ENCODE data around the gene PROS1. TPM values are rescaled to one million over a fixed set of nuclear protein-coding genes. Genes with fewer than 3 reads are reported as not detected.
"Not testable (repeated sequence)": the region's sequence is repeated elsewhere in the genome, so short reads cannot be mapped to it uniquely, and the experiment has no call there.

PROS1 gene
- polyA plus RNA-seq, 1 donor, result 21.0 TPM

DNA sequence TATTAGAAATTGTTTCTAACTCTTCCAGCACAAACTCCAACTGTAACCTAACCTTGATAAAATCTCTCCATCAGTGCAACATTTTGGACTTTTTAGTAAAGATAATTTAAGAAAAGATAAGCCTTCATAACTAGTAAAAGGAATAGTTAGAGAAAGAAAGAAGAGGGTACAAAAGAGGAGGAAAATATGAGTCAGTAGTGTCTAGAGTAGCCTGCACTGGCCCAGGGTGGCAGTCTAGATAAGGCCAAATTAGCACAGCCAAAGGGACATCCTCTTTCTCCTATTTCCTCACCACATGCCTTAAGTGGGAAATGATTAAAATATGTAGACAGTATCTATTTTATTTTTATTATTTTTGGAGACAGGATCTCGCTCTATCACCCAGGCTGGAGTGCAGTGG lies 3.7 kb downstream of the PROS1 start:
- DNase-seq (ENCODE audit: low read depth), result no peak

DNA sequence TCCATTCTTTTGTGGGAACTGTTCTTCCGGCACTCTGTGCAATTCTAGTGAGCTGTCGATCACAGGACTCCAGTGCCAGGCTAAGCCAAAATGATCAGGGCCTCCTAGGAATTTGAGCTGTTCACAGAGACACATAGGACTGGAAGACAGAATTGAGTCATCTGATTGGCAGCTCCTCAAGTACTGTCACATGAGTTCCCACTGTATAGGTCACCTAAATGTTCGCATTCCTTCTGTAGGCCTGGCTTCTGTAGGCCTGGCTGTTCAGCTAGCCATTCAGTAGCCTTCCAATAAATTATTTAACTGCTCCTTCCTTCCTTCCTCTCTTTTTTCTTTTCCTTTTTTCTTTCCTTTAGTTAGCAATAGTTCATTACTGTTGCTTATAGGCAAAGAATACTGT lies 4.3 kb downstream of the PROS1 start:
- DNase-seq (ENCODE audit: low read depth), result no peak

GRCh38 chr3:93965106-93965505 lies 8.6 kb downstream of the PROS1 start:
- DNase-seq (ENCODE audit: low read depth), result not testable (repeated sequence)

DNA sequence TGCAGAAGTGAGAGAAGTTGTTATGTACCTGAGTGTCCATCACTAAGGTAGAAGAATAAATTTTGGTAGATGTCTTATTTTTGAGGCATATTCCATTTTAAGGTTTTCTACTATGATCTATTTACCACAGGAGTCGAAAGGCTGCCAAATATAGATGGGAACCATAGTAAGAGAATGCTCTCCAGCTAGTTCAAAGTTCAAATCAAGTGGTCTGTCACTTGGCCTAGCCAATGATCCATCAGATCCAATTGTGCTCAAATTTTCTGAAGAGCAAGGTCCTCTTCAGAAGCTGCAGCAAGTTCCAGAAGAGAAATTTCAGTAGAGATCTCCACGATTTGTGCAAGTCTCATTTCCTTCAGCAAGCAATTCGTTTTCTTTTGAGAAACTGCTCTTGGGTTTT lies 10.9 kb downstream of the PROS1 start:
- no peak for DNase-seq (ENCODE audit: low read depth)

GRCh38 chr3:93961489-93961888 lies 12.2 kb downstream of the PROS1 start:
- DNase-seq (ENCODE audit: low read depth), result no peak

- DNase-seq (ENCODE audit: low read depth), result no peak
Observed at GRCh38 chr3:93961026-93961425, 12.7 kb downstream of the PROS1 start.

DNA sequence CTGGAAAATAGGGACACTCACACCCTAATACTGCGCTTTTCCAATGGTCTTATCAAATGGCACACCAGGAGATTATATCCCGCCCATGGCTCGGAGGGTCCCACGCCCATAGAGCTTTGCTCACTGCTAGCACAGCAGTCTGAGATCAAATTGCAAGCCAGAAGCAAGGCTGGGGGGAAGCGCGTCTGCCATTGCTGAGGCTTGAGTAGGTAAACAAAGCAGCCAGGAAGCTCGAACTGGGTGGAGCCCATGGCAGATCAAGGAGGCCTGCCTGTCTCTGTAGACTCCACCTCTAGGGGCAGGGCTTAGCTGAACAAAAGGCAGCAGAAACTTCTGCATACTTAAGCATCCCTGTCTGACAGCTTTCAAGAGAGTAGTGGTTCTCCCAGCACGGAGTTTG lies 23.7 kb downstream of the PROS1 start:
- not testable (repeated sequence) for DNase-seq (ENCODE audit: low read depth)

DNA sequence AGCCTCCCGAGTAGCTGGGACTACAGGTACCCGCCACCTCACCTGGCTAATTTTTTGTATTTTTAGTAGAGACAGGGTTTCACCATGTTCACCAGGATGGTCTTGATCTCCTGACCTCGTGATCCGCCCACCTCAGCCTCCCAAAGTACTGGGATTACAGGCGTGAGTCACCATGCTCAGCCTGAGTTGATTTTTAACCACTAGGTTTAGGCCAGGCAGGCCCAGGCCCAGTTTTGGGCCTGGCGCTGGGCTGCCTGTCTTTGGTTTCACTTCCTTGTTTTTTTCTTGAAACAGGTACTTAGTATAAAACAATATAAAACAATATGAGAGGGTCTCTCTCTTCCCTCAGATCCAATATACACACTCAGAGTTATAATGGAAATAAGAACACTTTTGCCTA lies 36.2 kb downstream of the PROS1 start:
- not testable (repeated sequence) for DNase-seq (ENCODE audit: low read depth)

DNA sequence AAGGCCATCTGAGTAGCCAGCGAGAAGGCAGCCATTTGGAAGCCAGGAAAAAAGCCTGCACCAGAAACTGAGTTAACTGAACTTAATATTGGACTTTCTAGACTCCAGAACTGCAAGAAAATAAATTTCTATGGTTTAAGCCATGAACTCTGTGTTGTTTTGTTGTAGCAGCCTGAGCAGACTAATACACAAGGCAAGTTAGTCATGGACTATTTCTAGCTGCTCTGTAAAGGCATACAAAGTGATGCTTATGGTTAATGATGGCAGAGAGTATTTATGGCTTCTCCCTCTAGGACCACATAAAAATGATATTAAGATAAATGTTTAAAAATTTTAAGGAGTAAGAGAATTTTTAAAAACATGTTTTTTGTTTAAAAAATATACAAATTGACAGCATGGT lies 37.1 kb downstream of the PROS1 start:
- no peak for DNase-seq (ENCODE audit: low read depth)

DNA sequence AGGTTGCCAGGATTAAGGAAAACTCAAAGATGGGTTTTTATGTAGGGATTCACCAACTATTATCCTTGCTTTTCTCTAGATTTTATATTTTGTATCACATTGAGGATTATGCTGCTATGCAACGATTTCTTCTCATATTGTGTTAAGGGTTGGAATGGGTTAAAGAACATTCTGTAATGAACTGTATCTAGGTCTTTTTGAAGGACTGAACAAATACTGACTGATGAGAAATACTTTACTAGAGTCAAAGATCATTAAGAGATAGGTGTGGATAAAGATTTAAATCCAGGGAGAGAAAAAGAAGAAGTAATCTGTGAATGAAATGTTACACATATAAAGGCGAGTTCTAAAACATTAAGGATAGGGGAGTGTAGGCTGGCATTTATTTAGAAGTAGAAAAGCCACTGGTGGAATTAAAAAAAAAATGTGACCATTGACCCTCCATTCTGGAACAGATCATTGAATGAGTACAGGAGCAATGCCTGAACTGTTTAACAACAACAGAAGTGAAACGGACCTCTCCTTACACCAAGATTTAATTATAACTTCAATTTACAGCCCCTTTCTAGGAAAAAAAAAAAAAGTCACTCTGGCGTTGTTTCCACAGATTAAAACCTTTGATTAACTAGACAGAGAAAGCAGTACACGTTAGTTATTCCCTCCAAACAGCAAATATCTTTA lies 39.2 kb downstream of the PROS1 start:
- no peak for DNase-seq (ENCODE audit: low read depth)

DNA sequence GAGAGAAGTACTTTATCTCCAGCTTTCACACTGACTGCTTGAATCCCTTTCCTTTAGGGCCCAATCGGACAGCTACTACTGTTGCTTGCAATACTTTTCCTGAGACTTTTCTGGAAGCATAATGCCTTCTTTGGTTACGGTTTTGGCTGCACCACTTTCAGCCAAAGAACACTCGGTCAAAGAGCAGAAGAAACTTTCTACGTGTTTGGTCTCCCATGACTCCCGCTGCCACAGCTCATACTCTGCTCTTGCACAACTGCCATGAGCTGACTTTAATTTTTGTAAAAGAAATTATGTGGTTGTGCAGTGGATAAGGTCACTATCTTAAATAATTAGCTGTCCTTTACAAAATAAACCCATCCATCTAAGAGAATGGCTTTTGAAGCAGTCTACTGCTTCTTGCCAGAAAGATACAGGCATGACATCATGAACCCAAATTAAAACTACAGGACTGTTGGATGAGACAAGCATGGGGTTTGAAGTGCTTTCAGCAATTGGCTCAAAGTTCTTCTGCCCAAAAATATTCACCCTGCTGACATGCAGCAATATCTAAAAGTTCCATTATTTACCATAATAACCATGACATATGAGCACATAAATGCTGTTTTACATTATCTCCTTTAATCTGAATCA lies 42.0 kb downstream of the PROS1 start:
- DNase-seq (ENCODE audit: low read depth), result no peak

- DNase-seq (ENCODE audit: low read depth), result no peak
Observed at GRCh38 chr3:93930041-93930440, 43.7 kb downstream of the PROS1 start.

DNA sequence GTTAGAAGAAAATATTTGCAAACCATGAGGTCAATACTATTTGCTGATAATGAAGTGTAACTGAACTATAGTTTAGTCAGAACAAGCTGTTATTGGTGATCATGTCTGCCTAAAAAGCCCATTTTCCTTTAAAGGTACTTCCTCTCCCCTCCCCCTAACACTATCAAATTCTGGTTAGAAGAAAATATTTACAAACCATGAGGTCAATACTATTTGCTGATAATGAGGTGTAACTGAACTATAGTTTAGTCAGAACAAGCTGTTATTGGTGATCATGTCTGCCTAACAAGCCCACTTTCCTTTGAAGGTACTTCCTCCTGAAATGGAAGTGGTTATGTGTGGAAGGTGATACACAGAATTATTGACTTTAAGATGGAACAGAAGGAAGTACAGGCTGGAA lies 46.9 kb downstream of the PROS1 start:
- DNase-seq (ENCODE audit: low read depth), result no peak

DNA sequence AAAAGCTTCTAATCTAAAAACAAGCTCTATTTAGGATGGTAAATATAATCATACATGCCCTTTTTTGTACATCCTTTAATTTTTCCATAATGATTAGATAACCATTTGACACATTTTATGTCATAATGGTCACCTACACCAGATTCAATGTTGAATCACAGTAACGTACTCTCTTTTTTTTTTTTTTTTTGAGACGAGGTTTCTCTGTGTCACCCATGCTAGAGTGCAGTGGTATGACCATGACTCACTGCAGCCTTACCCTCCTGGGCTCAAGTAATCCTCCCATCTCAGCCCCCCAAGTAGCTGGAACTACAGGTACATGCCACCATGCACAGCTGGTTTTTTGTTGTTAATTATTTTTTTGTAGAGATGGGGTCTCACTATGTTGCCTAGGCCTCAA lies 49.2 kb downstream of the PROS1 start:
- DNase-seq (ENCODE audit: low read depth), result no peak

- no peak for DNase-seq (ENCODE audit: low read depth)
Observed at GRCh38 chr3:93923006-93923405, 50.7 kb downstream of the PROS1 start.

DNA sequence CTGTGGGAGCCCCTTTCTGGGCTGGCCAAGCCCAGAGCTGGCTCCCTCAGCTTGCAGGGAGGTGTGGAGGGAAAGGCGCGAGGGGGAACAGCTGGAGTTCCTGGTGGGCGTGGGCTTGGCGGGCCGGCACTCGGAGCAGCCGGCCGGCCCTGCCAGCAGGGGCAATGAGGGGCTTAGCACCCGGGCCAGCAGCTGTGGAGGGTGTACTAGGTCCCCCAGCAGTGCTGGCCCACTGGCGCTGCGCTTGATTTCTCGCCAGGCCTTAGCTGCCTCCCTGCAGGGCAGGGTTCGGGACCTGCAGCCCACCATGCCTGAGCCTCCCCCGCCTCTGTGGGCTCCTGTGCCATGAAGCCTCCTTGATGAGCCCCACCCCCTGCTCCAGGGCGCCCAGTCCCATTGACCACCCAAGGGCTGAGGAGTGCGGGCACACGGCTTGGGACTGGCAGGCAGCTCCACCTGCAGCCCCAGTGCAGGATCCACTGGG lies 56.1 kb downstream of the PROS1 start:
- DNase-seq (ENCODE audit: low read depth), result not testable (repeated sequence)

DNA sequence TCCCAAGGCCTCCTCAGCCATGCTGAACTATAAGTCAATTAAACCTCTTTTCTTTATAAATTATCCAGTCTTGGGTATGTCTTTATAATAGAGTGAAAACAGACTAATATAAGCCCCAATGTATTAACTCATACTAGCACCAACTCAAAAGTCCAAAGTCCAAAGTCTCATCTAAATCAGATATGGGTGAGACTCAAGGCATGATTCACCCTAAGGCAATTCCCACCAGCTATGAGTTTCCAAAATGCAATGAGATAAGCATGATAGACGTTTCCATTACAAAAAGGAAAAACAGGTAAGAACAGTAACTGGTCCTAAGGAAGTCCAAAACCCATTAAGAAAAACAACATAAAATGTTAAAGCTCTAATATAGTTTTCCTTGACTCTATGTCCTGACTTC lies 60.1 kb downstream of the PROS1 start:
- DNase-seq (ENCODE audit: low read depth), result not testable (repeated sequence)

- DNase-seq (ENCODE audit: low read depth), result no peak
Observed at GRCh38 chr3:93911206-93911605, 62.5 kb downstream of the PROS1 start.

DNA sequence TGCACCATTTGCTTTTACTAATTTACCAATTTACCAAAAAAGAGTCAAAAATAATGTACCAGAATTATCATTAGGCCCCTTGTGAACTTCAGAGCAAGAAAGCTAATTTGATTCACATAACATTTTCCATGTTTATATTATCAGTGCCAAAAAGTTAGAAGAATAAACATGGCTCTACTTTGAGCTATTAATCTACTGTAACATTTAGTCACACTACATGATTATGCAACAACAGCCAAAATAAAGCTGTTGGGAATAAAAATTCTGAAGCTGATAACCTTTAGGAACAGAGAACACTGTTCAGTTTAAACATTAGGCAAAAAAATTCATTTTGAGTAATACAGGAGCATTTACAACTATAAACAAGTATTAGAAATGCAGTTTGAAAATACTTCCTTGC lies 63.6 kb downstream of the PROS1 start:
- DNase-seq (ENCODE audit: low read depth), result no peak

DNA sequence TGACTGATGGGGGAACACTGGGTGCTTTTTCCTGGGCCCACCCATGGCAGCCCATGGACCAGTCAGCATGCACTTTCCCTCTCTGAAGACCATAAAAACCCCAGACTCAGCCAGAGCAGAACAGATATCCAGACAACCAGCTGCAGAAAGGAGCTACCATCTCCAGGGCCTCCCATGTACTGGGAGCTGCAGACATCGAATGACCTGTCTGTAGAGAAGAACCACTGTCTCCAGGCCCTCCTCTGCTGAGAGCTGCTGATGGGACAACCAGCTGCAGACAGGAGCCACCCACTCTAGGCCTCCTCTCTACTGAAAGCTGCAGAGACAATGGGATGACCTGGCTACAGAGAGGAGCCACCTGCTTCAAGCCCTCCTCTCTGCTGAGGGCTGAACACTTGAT lies 66.6 kb downstream of the PROS1 start:
- no peak for DNase-seq (ENCODE audit: low read depth)

- no peak for DNase-seq (ENCODE audit: low read depth)
Observed at GRCh38 chr3:93906245-93906644, 67.5 kb downstream of the PROS1 start.

GRCh38 chr3:93904568-93904967 lies 69.1 kb downstream of the PROS1 start:
- DNase-seq (ENCODE audit: low read depth), result no peak

DNA sequence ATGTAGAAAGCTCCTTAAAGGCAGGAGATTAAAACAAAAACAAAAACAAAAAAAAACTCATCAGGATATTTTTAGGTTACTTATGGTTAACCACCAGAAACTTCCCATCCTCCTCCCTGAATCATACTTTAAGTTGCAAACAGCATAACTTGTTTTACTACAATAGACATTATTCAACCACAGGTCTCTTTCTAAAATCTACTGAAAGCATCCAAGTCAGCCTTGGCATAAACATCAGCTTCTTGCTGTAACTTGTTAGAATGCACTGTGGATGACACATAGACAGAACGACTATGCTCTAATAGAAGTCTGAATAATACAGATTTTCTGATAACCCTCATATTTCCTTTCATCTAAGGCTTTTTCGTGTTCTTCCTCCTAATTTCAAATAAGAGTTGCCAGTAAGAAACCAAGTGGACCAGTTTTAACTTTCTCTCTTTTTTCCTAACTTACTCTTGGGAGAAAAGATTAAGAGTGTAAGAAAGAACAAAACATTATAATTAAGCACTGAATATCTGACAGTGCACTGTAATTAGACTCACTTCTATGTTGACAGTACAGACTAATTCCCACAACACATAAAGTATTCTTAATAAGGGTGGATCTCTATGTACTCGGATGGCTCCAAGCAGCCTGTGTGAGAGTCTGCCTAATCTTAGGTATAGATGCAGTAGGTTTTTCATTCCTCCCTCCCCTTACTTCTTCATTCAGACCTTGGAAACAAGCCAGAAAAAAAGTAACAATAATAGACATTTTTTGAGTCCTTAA lies 95.3 kb downstream of the PROS1 start:
- not testable (repeated sequence) for DNase-seq (ENCODE audit: low read depth)

All from forelimb muscle (tissue), 1 donor.